ENCODE measurements around the gene TP53BP2.

- TF ChIP-seq, protein P1, sequence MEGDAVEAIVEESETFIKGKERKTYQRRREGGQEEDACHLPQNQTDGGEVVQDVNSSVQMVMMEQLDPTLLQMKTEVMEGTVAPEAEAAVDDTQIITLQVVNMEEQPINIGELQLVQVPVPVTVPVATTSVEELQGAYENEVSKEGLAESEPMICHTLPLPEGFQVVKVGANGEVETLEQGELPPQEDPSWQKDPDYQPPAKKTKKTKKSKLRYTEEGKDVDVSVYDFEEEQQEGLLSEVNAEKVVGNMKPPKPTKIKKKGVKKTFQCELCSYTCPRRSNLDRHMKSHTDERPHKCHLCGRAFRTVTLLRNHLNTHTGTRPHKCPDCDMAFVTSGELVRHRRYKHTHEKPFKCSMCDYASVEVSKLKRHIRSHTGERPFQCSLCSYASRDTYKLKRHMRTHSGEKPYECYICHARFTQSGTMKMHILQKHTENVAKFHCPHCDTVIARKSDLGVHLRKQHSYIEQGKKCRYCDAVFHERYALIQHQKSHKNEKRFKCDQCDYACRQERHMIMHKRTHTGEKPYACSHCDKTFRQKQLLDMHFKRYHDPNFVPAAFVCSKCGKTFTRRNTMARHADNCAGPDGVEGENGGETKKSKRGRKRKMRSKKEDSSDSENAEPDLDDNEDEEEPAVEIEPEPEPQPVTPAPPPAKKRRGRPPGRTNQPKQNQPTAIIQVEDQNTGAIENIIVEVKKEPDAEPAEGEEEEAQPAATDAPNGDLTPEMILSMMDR (conservative IDR thresholded peaks at IDR 0.05), result no peak
- no peak for TF ChIP-seq ZFX (IDR thresholded peaks at IDR 0.05)
Measured at GRCh38 chr1:223810586-223810985, 35.2 kb downstream of the TP53BP2 start.

Measured in C4-2B (cell line).